Keratinocyte (primary cell): ENCODE measurements around the gene MAGI2. TPM values are rescaled to one million over a fixed set of nuclear protein-coding genes. Genes with fewer than 3 reads are reported as not detected.

ENCODE experiments used
- DNase-seq: peaks from one replicate; pipeline ENCODE4 v3.0.0-alpha.2; 2011; ENCODE audit warnings: low read depth, missing footprints, low spot score
- FAIRE-seq: peaks from 2 replicates; lab custom pipeline; 2011; peaks lifted over from hg19 to GRCh38; lab: Jason Lieb, UNC
- H2AFZ ChIP-seq: 2 replicates; pipeline ENCODE4 v1.6.0; 2012; ENCODE audit warnings: low read length, control low read depth, inconsistent platforms; ENCODE audit not compliant: control insufficient read depth
- H3K27ac ChIP-seq: 2 replicates; pipeline ENCODE4 v1.5.1; 2011; ENCODE audit warnings: low read length; ENCODE audit not compliant: control insufficient read depth, insufficient read depth
- H3K27me3 ChIP-seq: 3 replicates; pipeline ENCODE4 v1.6.0; 2011; ENCODE audit warnings: low read length; ENCODE audit not compliant: control insufficient read depth, insufficient read depth; ENCODE audit errors: extremely low read depth
- H3K36me3 ChIP-seq, 2 experiments: 2 replicates in 1 of 2; 3 replicates in 1 of 2; pipeline ENCODE4 v1.5.1; 2011; ENCODE audit warnings: low read length in 2 of 2, mild to moderate bottlenecking in 1 of 2; ENCODE audit not compliant: control insufficient read depth in 2 of 2, insufficient read depth in 2 of 2; ENCODE audit errors: extremely low read depth in 1 of 2
- H3K4me1 ChIP-seq: 3 replicates; pipeline ENCODE4 v1.5.1; 2011; ENCODE audit warnings: low read length; ENCODE audit not compliant: control insufficient read depth, insufficient read depth; ENCODE audit errors: extremely low read depth
- H3K4me2 ChIP-seq: 3 replicates; pipeline ENCODE4 v1.6.0; 2011; ENCODE audit warnings: low read depth, low read length; ENCODE audit not compliant: control insufficient read depth, insufficient read depth; ENCODE audit errors: extremely low read depth
- H3K4me3 ChIP-seq, 3 experiments: fragments of 200-600 bp in 1 of 3; sonication (generic) in 1 of 3; 2 replicates in 2 of 3; 3 replicates in 1 of 3; pipeline ENCODE4 v1.5.1; 2011 to 2016; ENCODE audit warnings: low read length in 3 of 3, mild to moderate bottlenecking in 3 of 3, control low read depth in 2 of 3, inconsistent platforms in 1 of 3, low read depth in 1 of 3, mixed read lengths in 1 of 3, mixed run types in 1 of 3, moderate library complexity in 1 of 3; ENCODE audit not compliant: control insufficient read depth in 2 of 3, insufficient read depth in 2 of 3; ENCODE audit errors: extremely low read depth in 1 of 3
- H3K79me2 ChIP-seq: 2 replicates; pipeline ENCODE4 v1.6.0; 2012; ENCODE audit warnings: low read length; ENCODE audit not compliant: control insufficient read depth, insufficient read depth
- H3K9ac ChIP-seq: 3 replicates; pipeline ENCODE4 v1.6.0; 2011; ENCODE audit warnings: low read length; ENCODE audit not compliant: control insufficient read depth, insufficient read depth; ENCODE audit errors: extremely low read depth
- H3K9me1 ChIP-seq: 3 replicates; pipeline ENCODE4 v1.6.0; 2011; ENCODE audit warnings: low read length; ENCODE audit not compliant: control insufficient read depth, insufficient read depth; ENCODE audit errors: extremely low read depth
- H3K9me3 ChIP-seq: 2 replicates; pipeline ENCODE4 v1.5.1; 2012; ENCODE audit warnings: low read depth, low read length; ENCODE audit not compliant: control insufficient read depth
- H4K20me1 ChIP-seq: 3 replicates; pipeline ENCODE4 v1.6.0; 2011; ENCODE audit warnings: low read length; ENCODE audit not compliant: control insufficient read depth, insufficient read depth; ENCODE audit errors: extremely low read depth
- EZH2 ChIP-seq: IDR thresholded peaks from one replicate; pipeline ENCODE4 v1.6.1; 2012; ENCODE audit warnings: inconsistent platforms, mild to moderate bottlenecking, low read length, moderate library complexity
- dilution Hi-C: fragments of 300-500 bp; cut with MboI; formaldehyde crosslinking; loops from one replicate; pipeline ENCODE4 v1.7.0; 2020; ENCODE audit warnings: low sequenced_read_pairs; ENCODE audit not compliant: extremely low pct_ligation_motif_present
- polyA plus RNA-seq, 5 experiments: library from polyadenylated mRNA; depleted of rRNA in 3 of 5; stranded (reverse) in 3 of 5; stranded (forward) in 1 of 5; unstranded in 1 of 5; fragments of >200 nt; gene quantifications; 1 replicate in 1 of 5; 2 replicates in 3 of 5; 3 replicates in 1 of 5; pipeline versions ENCODE4 v1.2.1 to v1.2.3, GENCODE V29; 2011 to 2012; ENCODE audit warnings: missing spikeins in 2 of 5, low read depth in 1 of 5, low replicate concordance in 1 of 5
- TF ChIP-seq, protein P1 (sequence below), 3 experiments: IDR thresholded peaks in 1 of 3; conservative IDR thresholded peaks in 1 of 3; optimal IDR thresholded peaks in 1 of 3; 2 replicates in 2 of 3; 3 replicates in 1 of 3; pipeline versions ENCODE3 to v1.5.1; 2011; ENCODE audit warnings: low read length in 3 of 3, mild to moderate bottlenecking in 3 of 3, moderate library complexity in 2 of 3, control low read depth in 1 of 3, inconsistent platforms in 1 of 3; ENCODE audit not compliant: insufficient read depth in 2 of 3; ENCODE audit errors: extremely low read depth in 1 of 3

The MAGI2 gene
- polyA plus RNA-seq, 1 donor (not counting 4 experiments of a cell fraction or from before 2014, with no cell fraction given) = 0.07 TPM

DNA sequence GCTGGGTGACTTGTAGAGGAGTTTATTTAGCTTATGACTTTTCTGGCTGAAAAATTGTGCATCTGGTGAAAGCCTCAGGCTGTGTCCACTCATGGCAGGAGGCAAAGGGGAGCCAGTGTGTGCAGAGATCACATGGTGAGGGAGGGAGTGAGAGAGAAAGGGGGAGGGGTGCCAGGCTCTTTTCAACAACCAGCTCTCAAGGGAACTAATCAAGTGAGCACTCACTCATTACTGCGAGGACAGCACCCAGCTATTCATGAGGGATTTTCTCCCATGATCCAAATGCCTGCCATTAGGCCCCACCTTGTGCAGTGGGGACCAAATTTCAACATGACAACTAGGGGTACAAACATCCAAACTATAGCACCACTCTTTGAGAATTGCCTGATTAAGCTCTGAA lies 590.2 kb downstream of the MAGI2 start:
- Histone ChIP-seq H3K9me1 (no peaks in the 10 kb centered on the region), H3K36me3 (no peaks in the 10 kb centered on the region), H3K4me3 (no peak overlapping the region), H3K27ac (no peak overlapping the region), H3K79me2 (no peaks in the 10 kb centered on the region), H3K9me3 (no peaks in the 10 kb centered on the region), H4K20me1 (no peaks in the 10 kb centered on the region), H3K4me2 (no peak overlapping the region), H2AFZ (no peak overlapping the region), H3K27me3 (no peaks in the 10 kb centered on the region), H3K9ac (no peak overlapping the region), H3K4me1 (no peaks in the 10 kb centered on the region)
- dilution Hi-C loops = no loop called here
- no peak for FAIRE-seq
- TF ChIP-seq, protein P1, sequence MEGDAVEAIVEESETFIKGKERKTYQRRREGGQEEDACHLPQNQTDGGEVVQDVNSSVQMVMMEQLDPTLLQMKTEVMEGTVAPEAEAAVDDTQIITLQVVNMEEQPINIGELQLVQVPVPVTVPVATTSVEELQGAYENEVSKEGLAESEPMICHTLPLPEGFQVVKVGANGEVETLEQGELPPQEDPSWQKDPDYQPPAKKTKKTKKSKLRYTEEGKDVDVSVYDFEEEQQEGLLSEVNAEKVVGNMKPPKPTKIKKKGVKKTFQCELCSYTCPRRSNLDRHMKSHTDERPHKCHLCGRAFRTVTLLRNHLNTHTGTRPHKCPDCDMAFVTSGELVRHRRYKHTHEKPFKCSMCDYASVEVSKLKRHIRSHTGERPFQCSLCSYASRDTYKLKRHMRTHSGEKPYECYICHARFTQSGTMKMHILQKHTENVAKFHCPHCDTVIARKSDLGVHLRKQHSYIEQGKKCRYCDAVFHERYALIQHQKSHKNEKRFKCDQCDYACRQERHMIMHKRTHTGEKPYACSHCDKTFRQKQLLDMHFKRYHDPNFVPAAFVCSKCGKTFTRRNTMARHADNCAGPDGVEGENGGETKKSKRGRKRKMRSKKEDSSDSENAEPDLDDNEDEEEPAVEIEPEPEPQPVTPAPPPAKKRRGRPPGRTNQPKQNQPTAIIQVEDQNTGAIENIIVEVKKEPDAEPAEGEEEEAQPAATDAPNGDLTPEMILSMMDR (optimal IDR thresholded peaks at IDR 0.05 in 1 of 3, IDR thresholded peaks at IDR 0.05 in 1 of 3, conservative IDR thresholded peaks at IDR 0.05 in 1 of 3; ENCODE audit: extremely low read depth in 1 of 3, insufficient read depth in 2 of 3, low read length in 3 of 3) = no peak
- TF ChIP-seq EZH2 = no peak
- DNase-seq = no peak

DNA sequence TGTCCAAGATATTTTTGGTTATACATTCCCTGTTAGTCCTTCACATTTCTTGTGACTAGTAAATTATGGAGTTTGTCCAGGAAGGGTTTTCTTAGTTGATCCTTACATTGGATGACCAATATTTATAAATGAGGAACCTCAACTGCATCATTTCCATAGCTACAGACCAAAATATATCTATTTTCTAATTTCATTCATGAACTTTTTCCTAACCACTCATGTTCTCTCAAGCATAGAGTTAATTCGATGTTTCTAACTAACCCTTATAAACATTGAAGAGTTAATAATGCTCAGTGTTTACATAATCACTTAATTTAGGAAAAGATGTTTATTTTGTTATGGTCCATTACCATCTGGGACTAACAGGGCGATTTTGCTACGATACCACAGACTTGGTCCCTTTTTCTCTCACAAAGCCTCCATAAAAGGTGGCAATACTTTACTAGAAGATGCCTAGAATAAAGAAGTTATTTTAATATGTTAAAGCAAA lies 591.0 kb downstream of the MAGI2 start:
- TF ChIP-seq, protein P1 (optimal IDR thresholded peaks at IDR 0.05 in 1 of 3, IDR thresholded peaks at IDR 0.05 in 1 of 3, conservative IDR thresholded peaks at IDR 0.05 in 1 of 3; ENCODE audit: extremely low read depth in 1 of 3, insufficient read depth in 2 of 3, low read length in 3 of 3) = no peak
- no peak for TF ChIP-seq EZH2
- DNase-seq (no peak), FAIRE-seq (no peak)
- no peak overlapping the region for H3K4me2 ChIP-seq
- dilution Hi-C loops = no loop called here
- H2AFZ ChIP-seq = no peak overlapping the region
- no peaks in the 10 kb centered on the region for H3K4me1 ChIP-seq
- no peaks in the 10 kb centered on the region for H4K20me1 ChIP-seq
- H3K27me3 ChIP-seq = no peaks in the 10 kb centered on the region
- no peak overlapping the region for H3K9ac ChIP-seq
- no peaks in the 10 kb centered on the region for H3K9me1 ChIP-seq
- no peak overlapping the region for H3K27ac ChIP-seq
- no peaks in the 10 kb centered on the region for H3K9me3 ChIP-seq
- H3K4me3 ChIP-seq = no peak overlapping the region
- no peaks in the 10 kb centered on the region for H3K79me2 ChIP-seq
- no peaks in the 10 kb centered on the region for H3K36me3 ChIP-seq
